Neural crest cell (in vitro differentiated cells): Measurements from ENCODE around the gene GPR89B. TPM values are rescaled to one million over a fixed set of nuclear protein-coding genes. Genes with fewer than 3 reads are reported as not detected.
"Not testable (repeated sequence)": the region's sequence is repeated elsewhere in the genome, so short reads cannot be mapped to it uniquely, and the experiment has no call there.

Source experiments
- DNase-seq: peaks from one replicate; pipeline ENCODE4 v3.0.0; 2021; ENCODE audit warnings: low read depth, mixed read lengths, low spot score
- H3K27ac Mint-ChIP-seq: one replicate; pipeline ENCODE4 v1.8.0; 2021; ENCODE audit warnings: mild to moderate bottlenecking, mixed read lengths; ENCODE audit not compliant: unreplicated experiment
- H3K27me3 Mint-ChIP-seq: 2 replicates; pipeline ENCODE4 v1.8.0; 2021; ENCODE audit warnings: low read depth, mild to moderate bottlenecking, mixed read lengths
- H3K36me3 Mint-ChIP-seq: 2 replicates; pipeline ENCODE4 v1.8.0; 2021; ENCODE audit warnings: low read depth, mild to moderate bottlenecking, mixed read lengths
- H3K4me1 Mint-ChIP-seq: 2 replicates; pipeline ENCODE4 v1.8.0; 2021; ENCODE audit warnings: mixed read lengths
- H3K4me3 Mint-ChIP-seq: one replicate; pipeline ENCODE4 v1.8.0; 2021; ENCODE audit warnings: mild to moderate bottlenecking, mixed read lengths
- H3K9me3 Mint-ChIP-seq: 2 replicates; pipeline ENCODE4 v1.8.0; 2021; ENCODE audit warnings: mixed read lengths
- total RNA-seq: library from RNA; stranded (reverse); gene quantifications from 2 replicates; pipeline ENCODE4 v1.2.1, GENCODE V29; 2021

The GPR89B gene
- total RNA-seq, 1 donor from 2014 or later = 20.6 TPM

DNA sequence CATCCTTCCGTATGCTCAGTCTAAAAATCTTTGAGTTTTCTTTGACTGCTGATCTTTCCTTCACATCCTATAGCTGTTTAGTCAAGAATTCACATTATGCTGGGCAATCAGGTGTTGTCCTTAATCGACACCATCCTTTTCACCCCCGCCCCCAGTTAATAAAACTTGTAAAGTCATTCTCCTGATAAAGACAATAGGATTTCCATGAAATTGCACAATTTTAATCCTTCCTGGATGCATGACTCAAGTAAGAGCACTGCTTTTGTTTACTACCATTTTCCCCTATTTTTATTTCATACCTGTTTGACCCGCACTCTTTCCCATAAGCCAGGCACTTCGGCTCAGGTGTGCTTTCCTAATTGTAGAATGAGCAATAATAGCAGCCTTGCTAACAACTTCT is 96.7 kb downstream of the GPR89B start:
- not testable (repeated sequence) for H3K27me3 Mint-ChIP-seq, H3K4me3 Mint-ChIP-seq, H3K36me3 Mint-ChIP-seq, H3K9me3 Mint-ChIP-seq, H3K4me1 Mint-ChIP-seq, DNase-seq, H3K27ac Mint-ChIP-seq

DNA sequence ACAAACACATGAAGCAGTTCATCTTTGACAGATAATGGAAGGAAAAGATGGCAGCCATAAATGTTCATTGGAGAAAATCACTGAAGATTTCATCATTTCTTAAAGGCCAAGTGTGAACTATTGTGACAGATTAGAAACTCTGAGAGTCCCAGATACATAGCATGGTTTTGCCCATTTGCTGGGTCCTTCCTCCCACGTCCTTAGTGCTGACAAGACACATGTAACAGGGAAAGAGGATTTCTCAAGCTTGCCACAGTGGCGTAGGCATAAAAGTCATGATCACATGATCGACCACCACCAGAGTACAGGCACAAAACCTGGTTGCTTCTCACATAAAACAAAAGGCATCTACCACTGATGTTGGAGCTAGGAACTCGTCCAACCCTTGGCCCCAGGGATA is 98.8 kb downstream of the GPR89B start:
- DNase-seq, H3K4me1 Mint-ChIP-seq, H3K27me3 Mint-ChIP-seq, H3K9me3 Mint-ChIP-seq, H3K27ac Mint-ChIP-seq, H3K36me3 Mint-ChIP-seq, H3K4me3 Mint-ChIP-seq: not testable (repeated sequence)

DNA sequence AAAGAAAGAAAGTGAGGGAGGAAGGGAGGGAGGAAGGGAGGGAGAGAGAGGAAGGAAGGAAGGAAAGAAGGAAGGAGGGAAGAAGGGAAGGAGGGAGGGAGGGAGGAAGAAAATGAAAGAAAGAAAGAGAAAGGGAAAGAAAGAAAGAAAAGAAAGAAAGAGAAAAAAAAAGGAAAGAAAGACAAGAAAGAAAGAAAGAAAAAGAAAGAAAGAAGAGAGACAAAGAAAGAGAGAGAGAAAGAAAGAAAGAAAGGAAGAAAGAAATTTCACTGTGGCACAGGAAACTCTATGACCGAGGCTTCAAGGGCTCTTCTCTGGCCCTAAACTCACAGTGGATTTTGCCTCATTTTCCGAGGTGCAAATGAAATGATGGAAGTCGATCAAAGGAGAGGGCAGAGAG is 104.0 kb downstream of the GPR89B start:
- not testable (repeated sequence) for H3K27me3 Mint-ChIP-seq, H3K9me3 Mint-ChIP-seq, H3K4me1 Mint-ChIP-seq, DNase-seq, H3K27ac Mint-ChIP-seq, H3K36me3 Mint-ChIP-seq, H3K4me3 Mint-ChIP-seq

DNA sequence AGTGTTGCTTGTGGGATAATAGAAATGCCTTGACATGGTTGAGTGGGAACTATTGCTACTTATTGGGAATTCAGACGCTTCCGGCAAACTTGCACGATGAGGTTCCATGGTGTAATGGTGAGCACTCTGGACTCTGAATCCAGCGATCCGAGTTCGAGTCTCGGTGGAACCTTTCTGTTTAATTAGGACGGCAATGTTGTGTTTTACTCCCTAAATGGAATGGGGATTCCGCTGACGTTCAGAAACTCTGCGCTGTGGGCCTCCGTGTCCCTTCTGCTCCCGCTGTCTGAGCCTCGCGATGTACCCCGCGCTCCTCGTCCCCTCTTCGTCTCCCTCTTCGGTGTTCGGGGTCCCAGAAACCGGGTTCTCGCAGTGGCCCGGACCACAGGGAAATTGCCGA is 104.5 kb downstream of the GPR89B start:
- not testable (repeated sequence) for DNase-seq, H3K9me3 Mint-ChIP-seq, H3K36me3 Mint-ChIP-seq, H3K27me3 Mint-ChIP-seq, H3K4me3 Mint-ChIP-seq, H3K4me1 Mint-ChIP-seq, H3K27ac Mint-ChIP-seq

DNA sequence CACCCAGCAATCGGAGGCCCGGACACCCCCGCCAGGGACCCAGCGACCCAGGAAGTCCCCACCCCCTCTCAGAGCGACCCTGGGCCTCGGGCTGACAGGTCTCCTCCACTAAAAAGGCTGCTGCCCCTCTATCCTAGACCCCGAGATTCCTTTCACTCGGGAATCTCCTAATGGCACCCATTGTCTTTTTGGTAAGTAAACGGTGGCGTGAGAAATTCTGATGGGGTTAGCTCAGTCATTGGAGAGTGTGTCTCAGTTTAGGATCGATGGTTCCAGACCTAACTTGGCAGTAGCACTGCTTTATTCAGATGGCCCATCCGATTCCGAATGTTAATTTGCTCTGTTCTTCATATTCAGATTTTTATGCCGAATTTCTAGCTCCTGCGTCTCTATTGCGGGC is 104.9 kb downstream of the GPR89B start:
- not testable (repeated sequence) for H3K4me3 Mint-ChIP-seq, H3K9me3 Mint-ChIP-seq

DNA sequence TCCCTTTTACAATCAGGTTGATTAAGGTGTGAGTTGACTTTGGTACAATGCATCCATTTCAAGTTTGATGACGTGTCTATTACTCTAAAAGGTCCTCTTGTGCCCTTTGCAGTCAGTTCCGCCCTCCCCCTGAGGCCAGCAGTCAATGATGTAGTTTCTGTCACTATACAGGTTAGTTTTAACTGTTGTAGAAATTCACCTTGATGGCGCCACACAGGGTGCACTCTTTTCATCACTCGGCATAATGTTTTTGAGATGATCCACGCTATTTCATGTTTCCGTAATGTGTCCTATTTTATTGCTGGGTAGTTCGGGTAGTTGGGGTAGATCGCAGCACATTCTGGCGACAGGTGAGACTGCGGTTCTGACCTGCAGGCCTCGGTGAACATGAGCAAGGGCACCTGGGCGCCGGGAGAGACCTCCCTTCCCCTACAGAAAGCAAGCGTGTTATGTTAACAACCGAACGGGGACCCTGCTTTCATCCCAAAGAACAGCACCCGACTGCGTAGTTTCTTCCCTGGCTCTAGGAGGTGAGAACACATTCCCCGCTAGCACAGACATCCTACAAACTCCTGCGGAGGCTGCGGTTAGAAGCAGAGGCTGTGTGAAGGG is 109.7 kb downstream of the GPR89B start:
- peak overlapping the region; percentile 100 for H3K27ac Mint-ChIP-seq
- not testable (repeated sequence) for H3K4me1 Mint-ChIP-seq, H3K9me3 Mint-ChIP-seq, H3K36me3 Mint-ChIP-seq, DNase-seq, H3K27me3 Mint-ChIP-seq
- H3K4me3 Mint-ChIP-seq = peak overlapping the region; percentile 87

More for the DNA sequence above, 104.9 kb downstream of the GPR89B start:
- not testable (repeated sequence) for H3K4me1 Mint-ChIP-seq, H3K27me3 Mint-ChIP-seq, H3K36me3 Mint-ChIP-seq, DNase-seq, H3K27ac Mint-ChIP-seq

DNA sequence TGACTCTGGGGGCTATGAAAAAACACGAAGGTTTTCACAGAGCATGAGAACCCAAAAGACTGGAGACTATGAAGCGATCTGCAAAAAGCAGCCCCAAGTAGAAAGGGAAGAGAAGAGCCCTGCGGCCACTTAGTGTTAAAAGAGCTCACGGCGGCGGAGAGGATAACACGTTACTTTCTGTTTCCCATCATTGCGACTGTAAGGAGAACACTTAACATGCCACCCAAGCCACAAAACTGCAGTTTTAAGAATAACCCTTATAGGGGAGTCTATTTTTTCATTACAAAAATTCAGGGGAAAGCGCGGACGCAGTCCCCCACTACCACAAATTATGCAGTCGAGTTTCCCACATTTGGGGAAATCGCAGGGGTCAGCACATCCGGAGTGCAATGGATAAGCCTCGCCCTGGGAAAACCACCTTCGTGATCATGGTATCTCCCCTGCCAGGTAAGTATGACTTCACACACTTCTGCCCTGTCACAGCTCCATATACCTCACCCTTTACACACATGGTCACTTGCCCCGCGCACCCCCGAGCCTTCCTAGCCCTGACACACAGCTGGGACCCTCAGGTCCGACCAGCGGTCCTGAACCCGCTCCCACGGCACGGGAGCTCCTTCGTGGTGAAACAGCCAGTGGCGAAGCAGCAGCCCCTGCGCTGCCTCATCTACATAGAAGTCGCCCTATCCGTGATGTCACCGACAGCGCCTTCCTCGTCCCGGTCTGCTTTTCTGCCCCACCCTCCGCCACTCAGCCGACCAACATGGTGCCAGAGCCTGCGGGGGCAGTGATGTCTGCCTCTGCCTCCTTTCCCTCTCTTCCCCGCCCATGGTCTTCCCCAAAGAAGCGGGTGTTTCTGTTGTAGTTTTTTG is 110.5 kb downstream of the GPR89B start:
- H3K36me3 Mint-ChIP-seq, H3K27me3 Mint-ChIP-seq, H3K4me1 Mint-ChIP-seq, H3K9me3 Mint-ChIP-seq: not testable (repeated sequence)
- peak overlapping the region; percentile 100 for H3K27ac Mint-ChIP-seq
- H3K4me3 Mint-ChIP-seq = peak overlapping the region; percentile 87
- peak; percentile 33 for DNase-seq

Other genes starting within 250 kb of the GPR89B start
- gene GJA5, start 167.8 kb upstream of the GPR89B start, total RNA-seq = 1.1 and 1.2 TPM in 2 replicates
- not detected in 2 replicates for gene GJA8, start 25.6 kb upstream of the GPR89B start, total RNA-seq
- 17.2 and 18.5 TPM in 2 replicates for gene NBPF11, start 223.9 kb downstream of the GPR89B start, total RNA-seq